CD4-positive, alpha-beta T cell treated with Interleukin-15 for 4 hours (primary cell): ENCODE results near the gene AKAP13.

Experiments
- DNase-seq: peaks from one replicate; pipeline ENCODE4 v3.0.0-alpha.2; 2020; ENCODE audit warnings: low spot score

Gene AKAP13

DNA sequence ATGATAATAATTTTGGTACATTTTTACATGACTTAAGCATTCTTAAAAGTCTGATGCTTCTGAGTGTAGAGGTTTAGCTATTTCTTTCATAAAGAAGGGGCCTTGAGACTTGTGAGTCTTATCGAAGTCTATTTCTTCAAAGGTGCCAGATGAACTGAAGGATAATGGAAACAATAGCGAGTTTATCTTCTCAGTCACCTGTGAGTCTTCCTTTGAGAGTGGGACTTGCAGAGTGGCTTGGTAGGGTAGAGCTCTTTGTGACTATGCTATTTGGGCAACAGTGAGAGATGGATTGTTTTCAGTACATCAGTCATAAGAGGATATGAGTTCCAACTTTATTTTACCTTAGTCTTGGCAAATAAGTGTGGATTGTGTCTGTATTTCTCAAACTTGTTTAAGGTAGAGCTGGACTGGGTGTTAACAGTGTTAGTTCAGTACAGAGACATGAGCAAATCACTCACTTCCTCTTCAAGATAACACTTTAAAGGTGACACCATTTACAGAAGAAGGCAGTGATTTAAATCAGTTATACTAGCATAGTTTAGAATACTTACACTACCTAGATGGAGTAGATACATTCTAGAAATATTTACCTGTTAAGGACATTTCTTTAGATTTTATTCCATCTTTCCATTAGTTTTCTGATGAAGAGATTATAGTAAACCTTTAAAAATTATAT, 3.2 kb downstream of the AKAP13 start:
- peak; percentile 20 for DNase-seq

GRCh38 chr15:85386261-85386660, 5.9 kb downstream of the AKAP13 start:
- no peak for DNase-seq

GRCh38 chr15:85388566-85389305, 8.3 kb downstream of the AKAP13 start:
- DNase-seq, result no peak

DNA sequence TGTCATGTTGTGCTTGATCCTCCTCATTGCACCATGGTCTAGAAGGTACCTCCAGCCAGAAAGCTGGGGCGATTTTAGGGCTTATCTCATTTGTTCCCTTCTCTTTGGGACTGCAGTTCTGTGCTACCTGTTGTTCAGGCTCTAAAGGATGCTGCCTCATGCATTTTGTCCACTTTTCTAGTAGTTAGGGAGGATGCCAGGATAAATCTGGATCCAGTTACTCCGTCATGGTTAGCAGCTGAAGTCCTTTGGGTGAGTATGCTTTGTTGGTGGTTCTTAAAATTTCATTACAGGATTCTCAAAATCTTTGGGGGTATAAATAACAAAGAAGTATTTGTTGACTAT, 8.9 kb downstream of the AKAP13 start:
- no peak for DNase-seq

GRCh38 chr15:85389772-85390171, 9.4 kb downstream of the AKAP13 start:
- no peak for DNase-seq

DNA sequence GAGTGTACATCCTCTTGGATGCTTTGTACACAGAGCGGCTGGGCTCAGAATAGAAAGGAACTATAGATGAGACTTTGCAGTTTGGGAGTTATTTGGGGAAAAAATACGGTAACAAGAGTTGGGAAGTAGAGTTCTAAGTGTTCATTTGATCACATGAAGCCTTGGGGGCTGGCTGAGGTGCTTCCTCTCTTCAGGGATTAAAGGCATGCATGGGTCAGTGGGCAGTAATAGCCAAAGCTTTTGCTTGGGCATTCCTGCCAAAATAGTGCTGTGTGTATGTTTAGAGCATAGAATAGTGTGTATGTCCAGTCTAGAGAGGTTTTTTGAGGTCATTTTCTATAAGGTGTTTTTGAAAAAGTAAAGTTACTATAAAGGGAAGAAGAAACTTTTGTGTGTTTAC, 12.8 kb downstream of the AKAP13 start:
- DNase-seq, result no peak

GRCh38 chr15:85394554-85395333, 14.3 kb downstream of the AKAP13 start:
- DNase-seq, result no peak

- no peak for DNase-seq
Measured at GRCh38 chr15:85396554-85396953, 16.2 kb downstream of the AKAP13 start.

DNA sequence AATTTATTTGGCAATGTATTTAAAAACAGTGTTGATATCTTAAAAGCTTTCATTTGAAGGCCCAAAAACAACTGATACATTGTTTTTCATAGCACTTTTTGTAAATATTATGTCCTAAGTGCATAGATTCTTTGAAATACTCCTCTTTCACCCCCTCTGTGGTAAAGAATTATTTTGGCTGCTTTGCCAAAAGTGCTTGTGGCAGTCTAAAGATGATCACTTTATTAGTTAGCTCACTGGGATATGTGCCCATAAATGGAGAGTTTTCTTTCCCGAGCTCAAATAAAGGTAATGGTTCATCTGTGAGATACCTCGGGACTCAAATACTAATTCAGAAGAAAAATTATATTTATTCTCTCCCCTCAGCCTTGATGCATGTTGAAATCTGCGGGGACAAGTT, 16.7 kb downstream of the AKAP13 start:
- DNase-seq, result no peak

DNA sequence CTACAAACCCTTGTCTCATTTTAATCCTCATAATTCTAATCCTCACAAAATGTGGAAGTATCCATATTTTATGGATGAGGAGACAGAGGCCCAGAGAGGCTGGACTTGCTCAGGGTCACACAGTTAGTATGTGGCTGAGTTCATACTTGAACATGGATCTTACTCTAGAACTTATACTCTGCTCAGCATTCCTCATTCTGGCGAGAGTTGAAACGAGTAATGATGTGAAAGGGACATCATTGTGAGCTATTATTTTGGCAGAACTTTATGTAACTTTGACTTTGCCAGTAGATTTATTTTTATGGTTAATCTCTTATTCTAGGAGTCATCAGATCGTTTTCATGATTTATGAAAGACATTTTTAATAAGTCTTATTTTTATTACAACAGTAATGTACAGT, 17.5 kb downstream of the AKAP13 start:
- no peak for DNase-seq

- DNase-seq, result no peak
Measured at GRCh38 chr15:85398822-85399221, 18.4 kb downstream of the AKAP13 start.

GRCh38 chr15:85399627-85400026, 19.2 kb downstream of the AKAP13 start:
- no peak for DNase-seq

GRCh38 chr15:85400606-85401005, 20.2 kb downstream of the AKAP13 start:
- DNase-seq, result no peak

- no peak for DNase-seq
Measured at GRCh38 chr15:85401108-85401774, 20.8 kb downstream of the AKAP13 start.

DNA sequence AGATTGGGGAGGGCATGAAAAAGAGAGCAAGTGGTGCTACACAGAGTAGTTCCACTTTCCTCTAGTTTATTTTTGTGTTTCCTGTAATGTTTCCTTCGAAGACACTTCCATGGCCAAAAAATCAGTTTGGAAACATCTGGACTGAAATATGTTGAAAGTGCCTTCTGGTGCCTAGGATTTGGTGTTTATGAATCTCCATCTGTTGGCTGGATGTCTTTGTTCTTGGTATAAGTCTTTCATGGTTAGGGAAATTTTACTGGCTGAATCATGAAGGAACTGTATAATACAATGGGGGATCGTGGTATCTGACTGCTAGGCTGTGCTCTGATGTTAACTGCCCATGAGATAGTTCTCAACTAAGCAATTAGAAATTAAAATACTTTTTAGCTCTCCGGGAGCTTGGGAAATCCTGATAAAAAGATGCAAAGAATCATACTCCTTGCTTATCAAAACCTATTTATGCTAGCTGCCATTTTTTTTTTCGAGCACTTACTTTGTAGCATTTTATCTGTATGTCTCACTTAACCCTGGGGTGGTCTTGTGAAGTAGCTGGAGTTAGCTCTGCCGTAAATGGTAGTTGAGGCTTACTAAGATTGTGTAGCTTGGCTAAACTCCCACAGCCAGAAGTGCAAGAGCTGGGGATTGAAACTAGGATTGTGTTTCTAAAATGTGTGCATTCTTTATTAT, 21.9 kb downstream of the AKAP13 start:
- DNase-seq, result peak; percentile 19

- no peak for DNase-seq
Measured at GRCh38 chr15:85403745-85404144, 23.3 kb downstream of the AKAP13 start.

- DNase-seq, result no peak
Measured at GRCh38 chr15:85404176-85404917, 23.9 kb downstream of the AKAP13 start.

GRCh38 chr15:85404918-85405866, 24.8 kb downstream of the AKAP13 start:
- no peak for DNase-seq

DNA sequence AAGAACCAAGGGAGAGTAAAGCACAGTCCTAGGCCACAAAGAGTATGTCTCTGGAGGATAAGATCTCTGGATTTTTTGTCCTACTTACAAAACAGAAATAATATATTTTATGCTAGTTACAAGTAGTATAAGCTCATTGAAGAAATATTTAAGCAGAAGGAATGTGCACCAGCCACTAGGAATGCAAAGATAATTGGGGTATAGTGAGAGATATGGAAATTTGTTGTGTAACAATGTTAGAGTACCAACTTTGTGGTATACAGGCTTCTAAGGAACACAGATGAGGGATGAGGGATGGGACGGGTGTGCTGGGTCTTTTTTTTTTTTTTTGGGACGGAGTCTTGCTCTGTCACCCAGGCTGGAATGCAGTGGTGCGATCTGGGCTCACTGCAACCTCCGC, 26.5 kb downstream of the AKAP13 start:
- no peak for DNase-seq
